H1 (cell line): Measurements from ENCODE around the gene DOP1A.

Experiments
- CBX8 ChIP-seq: fragments of 300-800, 300-1000 bp; sonication (generic); IDR thresholded peaks from 2 replicates; pipeline ENCODE4 v1.7.1; 2016; ENCODE audit warnings: low read depth, low read length, borderline replicate concordance
- CHD1 ChIP-seq: IDR thresholded peaks from 2 replicates; pipeline ENCODE4 v1.6.1; 2012; ENCODE audit warnings: low read depth, low read length, improper control_type of control experiment
- CHD2 ChIP-seq: IDR thresholded peaks from 2 replicates; pipeline ENCODE4 v1.6.1; 2012; ENCODE audit warnings: low read length, improper control_type of control experiment
- CTCF ChIP-seq, 3 experiments: IDR thresholded peaks; 1 replicate in 2 of 3; 2 replicates in 1 of 3; pipeline versions ENCODE4 v1.5.1 to v1.6.1; 2011; ENCODE audit warnings: low read length in 3 of 3, mild to moderate bottlenecking in 3 of 3, inconsistent platforms in 2 of 3, low read depth in 1 of 3, moderate library complexity in 1 of 3; ENCODE audit not compliant: insufficient read depth in 1 of 3; ENCODE audit errors: control extremely low read depth in 1 of 3
- EP300 ChIP-seq, 2 experiments: IDR thresholded peaks; 1 replicate in 1 of 2; 2 replicates in 1 of 2; pipeline ENCODE4 v1.6.1; 2011 to 2012; ENCODE audit warnings: low read depth in 2 of 2, low read length in 2 of 2, mild to moderate bottlenecking in 2 of 2, borderline replicate concordance in 1 of 2, inconsistent platforms in 1 of 2, moderate library complexity in 1 of 2
- EZH2 ChIP-seq: fragments of 200-600 bp; sonication (generic); IDR thresholded peaks from 2 replicates; pipeline ENCODE4 v1.7.1; 2012; ENCODE audit warnings: low read depth, mild to moderate bottlenecking, moderate library complexity, low read length, inconsistent platforms; ENCODE audit not compliant: severe bottlenecking
- KDM1A ChIP-seq: fragments of 200-600, 300-600 bp; sonication (generic); IDR thresholded peaks from 2 replicates; pipeline ENCODE4 v1.7.1; 2016; ENCODE audit warnings: mild to moderate bottlenecking, low read length, borderline replicate concordance
- POLR2A ChIP-seq, 2 experiments: IDR thresholded peaks; 1 replicate in 1 of 2; 2 replicates in 1 of 2; pipeline ENCODE4 v1.6.1; 2011; ENCODE audit warnings: low read depth in 2 of 2, low read length in 2 of 2, mild to moderate bottlenecking in 2 of 2; ENCODE audit errors: control extremely low read depth in 1 of 2
- RAD21 ChIP-seq, 2 experiments: IDR thresholded peaks in 1 of 2; conservative IDR thresholded peaks in 1 of 2; 2 replicates each; pipeline ENCODE4 v1.6.1; 2011; ENCODE audit warnings: low read depth in 2 of 2, low read length in 2 of 2, improper control_type of control experiment in 1 of 2, inconsistent platforms in 1 of 2, mild to moderate bottlenecking in 1 of 2, moderate library complexity in 1 of 2
- SIN3A ChIP-seq, 2 experiments: IDR thresholded peaks in 1 of 2; conservative IDR thresholded peaks in 1 of 2; 2 replicates each; pipeline ENCODE4 v1.6.1; 2011 to 2012; ENCODE audit warnings: low read length in 2 of 2, improper control_type of control experiment in 1 of 2, low read depth in 1 of 2, mild to moderate bottlenecking in 1 of 2
- TCF12 ChIP-seq: IDR thresholded peaks from 2 replicates; pipeline ENCODE4 v1.6.1; 2011; ENCODE audit warnings: low read depth, mild to moderate bottlenecking, low read length
- ZNF274 ChIP-seq: IDR thresholded peaks from 2 replicates; pipeline ENCODE4 v1.7.0; 2012; ENCODE audit warnings: low read length, borderline replicate concordance; ENCODE audit errors: extremely low read depth

- TF ChIP-seq EP300 (IDR thresholded peaks at IDR 0.05; ENCODE audit: borderline replicate concordance in 1 of 2, low read depth in 2 of 2, low read length in 2 of 2) (no peak), TCF12 (no peak), CHD1 (no peak), RAD21 (IDR thresholded peaks at IDR 0.05 in 1 of 2, conservative IDR thresholded peaks at IDR 0.05 in 1 of 2; ENCODE audit: low read depth in 2 of 2, low read length in 2 of 2) (no peak), CTCF (IDR thresholded peaks at IDR 0.05; ENCODE audit: control extremely low read depth in 1 of 3, insufficient read depth in 1 of 3, low read depth in 1 of 3, low read length in 3 of 3) (no peak), EZH2 (no peak), ZNF274 (no peak), CHD2 (no peak), CBX8 (no peak), SIN3A (conservative IDR thresholded peaks at IDR 0.05 in 1 of 2, IDR thresholded peaks at IDR 0.05 in 1 of 2; ENCODE audit: low read depth in 1 of 2, low read length in 2 of 2) (no peak), POLR2A (IDR thresholded peaks at IDR 0.05; ENCODE audit: control extremely low read depth in 1 of 2, low read depth in 2 of 2, low read length in 2 of 2) (no peak), KDM1A (no peak)
Observed at GRCh38 chr6:83169511-83169910, 102.0 kb downstream of the DOP1A start.
